ENCODE results near the gene THPO. TPM values are rescaled to one million over a fixed set of nuclear protein-coding genes. Genes with fewer than 3 reads are reported as not detected.
A peak's percentile ranks its signal among the peaks of the same experiment; 100 is the strongest.

The THPO gene
- total RNA-seq = not detected

DNA sequence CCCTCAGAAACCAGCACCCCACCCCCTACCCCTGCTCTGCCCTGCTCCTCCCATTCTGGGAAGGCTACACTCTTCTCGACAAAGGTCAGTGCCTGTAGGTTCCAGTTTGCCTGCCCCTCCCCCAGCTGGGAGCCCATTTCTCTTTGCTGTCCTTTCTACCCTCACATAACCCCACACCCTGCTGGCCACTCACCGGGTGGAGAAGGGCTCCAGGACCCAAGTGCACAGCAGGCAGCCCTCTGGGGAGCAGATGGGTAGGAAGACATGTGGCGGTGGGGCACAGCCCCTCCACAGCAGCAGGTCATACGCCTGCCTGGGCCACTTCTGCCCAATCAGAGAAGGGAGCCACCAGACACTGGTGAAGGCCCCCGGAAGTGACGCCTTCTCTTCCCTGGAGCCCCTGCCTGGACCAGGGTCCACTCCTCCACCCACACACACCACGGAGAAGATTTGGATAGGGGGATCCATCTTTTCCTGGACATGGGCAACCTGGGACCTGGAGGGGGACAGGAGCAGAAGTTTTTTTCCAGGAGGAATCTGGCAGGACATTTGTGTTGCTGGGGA is at the start of gene THPO:
Gene THPO (minus strand): TSS at position 326 of the 564 bp plus-strand sequence. CDS start 1,948 bp downstream, outside the sequence.
- H3K27ac Mint-ChIP-seq = no peak within 1 kb of the TSS
- no peak for ATAC-seq (replicated peaks)
- peak within 1 kb of the TSS; percentile 69 for H3K4me3 Mint-ChIP-seq
- H3K27me3 Mint-ChIP-seq = peaks cover 44% of the 10 kb centered on the region
- no peaks in the 10 kb centered on the region for H3K4me1 Mint-ChIP-seq
- H3K9me3 Mint-ChIP-seq = no peaks in the 10 kb centered on the region
- H3K36me3 Mint-ChIP-seq (ENCODE audit: low read depth) = no peaks in the 10 kb centered on the region

GRCh38 chr3:184426691-184427141 is 48.7 kb upstream of the THPO start:
- H3K9me3 Mint-ChIP-seq = no peaks in the 10 kb centered on the region
- H3K4me1 Mint-ChIP-seq = no peaks in the 10 kb centered on the region
- no peaks in the 10 kb centered on the region for H3K36me3 Mint-ChIP-seq (ENCODE audit: low read depth)
- ATAC-seq (replicated peaks) = no peak
- no peak overlapping the region for H3K4me3 Mint-ChIP-seq
- H3K27me3 Mint-ChIP-seq = peaks cover 10% of the 10 kb centered on the region
- no peak overlapping the region for H3K27ac Mint-ChIP-seq

- H3K36me3 Mint-ChIP-seq (ENCODE audit: low read depth) = no peaks in the 10 kb centered on the region
Observed at GRCh38 chr3:184423561-184423960, 45.6 kb upstream of the THPO start.

DNA sequence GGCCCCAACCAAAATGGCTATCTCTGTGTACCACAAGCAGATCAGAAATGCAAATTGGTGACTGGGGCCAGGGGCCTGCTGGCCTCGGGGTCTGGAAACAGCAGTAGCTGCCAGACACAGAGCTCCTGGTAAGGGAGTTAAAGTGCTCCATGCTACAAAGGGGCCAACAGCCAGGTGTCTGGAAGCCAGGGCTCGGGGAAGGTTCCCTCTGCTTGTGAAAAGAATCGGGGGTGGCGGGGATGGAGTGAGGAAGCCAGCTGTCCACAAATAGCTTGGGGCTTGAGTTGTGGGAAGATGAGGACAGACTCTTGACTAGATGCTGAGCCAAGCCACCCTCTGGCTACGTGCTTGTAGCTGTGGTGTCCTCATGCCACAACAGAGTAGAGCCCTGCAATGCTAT is 41.2 kb upstream of the THPO start:
- Mint-ChIP-seq H3K4me1 (no peaks in the 10 kb centered on the region), H3K27ac (no peak overlapping the region), H3K27me3 (peaks cover 10% of the 10 kb centered on the region), H3K9me3 (no peaks in the 10 kb centered on the region), H3K4me3 (no peak overlapping the region), H3K36me3 (ENCODE audit: low read depth) (no peaks in the 10 kb centered on the region)
- no peak for ATAC-seq (replicated peaks)

More at GRCh38 chr3:184423561-184423960, 45.6 kb upstream of the THPO start:
- H3K27ac Mint-ChIP-seq = no peak overlapping the region
- no peak for ATAC-seq (replicated peaks)
- no peaks in the 10 kb centered on the region for H3K9me3 Mint-ChIP-seq
- no peak overlapping the region for H3K4me3 Mint-ChIP-seq
- H3K27me3 Mint-ChIP-seq = peaks cover 10% of the 10 kb centered on the region
- H3K4me1 Mint-ChIP-seq = no peaks in the 10 kb centered on the region

DNA sequence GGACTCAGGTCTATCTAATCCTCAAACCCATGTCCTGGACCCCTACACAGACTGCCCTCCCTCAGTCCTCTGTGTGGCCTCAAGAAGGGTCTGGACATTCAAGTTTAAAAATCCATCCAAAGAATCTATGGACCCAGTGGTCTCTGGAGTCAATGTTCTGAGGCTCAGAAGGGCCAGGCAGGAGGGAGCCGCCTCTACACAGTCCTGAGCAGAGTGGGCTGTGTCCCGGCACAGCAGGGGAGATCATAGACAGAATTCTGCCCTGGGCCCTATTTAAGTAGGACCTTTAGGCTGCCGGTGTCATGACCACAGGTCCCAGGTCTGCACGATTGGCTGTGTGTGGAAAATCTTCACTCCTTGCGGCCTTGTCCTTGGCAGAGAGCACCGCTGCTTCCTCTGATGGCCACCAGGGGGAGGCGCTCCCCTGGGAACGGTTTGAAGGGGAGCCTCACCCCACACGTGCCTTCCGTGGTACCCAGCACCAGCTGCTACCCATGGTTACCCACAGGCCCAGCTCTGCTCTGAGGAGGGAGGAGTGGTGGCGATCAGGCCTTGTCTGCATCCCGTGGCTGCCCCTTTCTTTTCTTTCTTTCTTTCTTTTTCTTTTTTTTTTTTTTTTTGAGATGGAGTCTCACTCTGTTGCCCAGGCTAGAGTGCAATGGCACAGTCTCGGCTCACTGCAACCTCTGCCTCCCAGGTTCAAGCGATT is 39.8 kb upstream of the THPO start:
- H3K36me3 Mint-ChIP-seq (ENCODE audit: low read depth) = no peaks in the 10 kb centered on the region
- H3K9me3 Mint-ChIP-seq = no peaks in the 10 kb centered on the region
- no peak overlapping the region for H3K27ac Mint-ChIP-seq
- peaks cover 1% of the 10 kb centered on the region for H3K27me3 Mint-ChIP-seq
- H3K4me3 Mint-ChIP-seq = no peak overlapping the region
- H3K4me1 Mint-ChIP-seq = no peaks in the 10 kb centered on the region
- peak; percentile 96 for ATAC-seq (replicated peaks)

DNA sequence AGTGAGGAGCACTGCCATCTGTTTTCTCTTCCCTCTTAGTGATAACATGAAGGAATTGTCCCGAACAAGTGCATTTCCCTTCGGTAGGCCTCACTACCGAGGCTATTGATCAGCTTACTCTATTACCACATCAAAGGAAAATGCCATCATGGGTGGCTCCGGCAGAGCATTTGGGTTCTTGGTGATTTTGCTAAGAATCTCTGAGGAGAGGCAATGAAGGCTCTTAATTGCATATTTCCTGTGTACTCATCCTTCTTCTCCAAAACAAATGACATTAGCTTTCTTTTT is 37.1 kb upstream of the THPO start:
- Mint-ChIP-seq H3K4me3 (no peak overlapping the region), H3K36me3 (ENCODE audit: low read depth) (no peaks in the 10 kb centered on the region), H3K27ac (no peak overlapping the region), H3K4me1 (no peaks in the 10 kb centered on the region), H3K9me3 (no peaks in the 10 kb centered on the region), H3K27me3 (no peaks in the 10 kb centered on the region)
- no peak for ATAC-seq (replicated peaks)

- H3K4me3 Mint-ChIP-seq = no peak overlapping the region
- H3K4me1 Mint-ChIP-seq = no peaks in the 10 kb centered on the region
- H3K27ac Mint-ChIP-seq = no peak overlapping the region
- H3K9me3 Mint-ChIP-seq = no peaks in the 10 kb centered on the region
- ATAC-seq (replicated peaks) = no peak
- no peaks in the 10 kb centered on the region for H3K27me3 Mint-ChIP-seq
- no peaks in the 10 kb centered on the region for H3K36me3 Mint-ChIP-seq (ENCODE audit: low read depth)
Observed at GRCh38 chr3:184414418-184415202, 36.6 kb upstream of the THPO start.

DNA sequence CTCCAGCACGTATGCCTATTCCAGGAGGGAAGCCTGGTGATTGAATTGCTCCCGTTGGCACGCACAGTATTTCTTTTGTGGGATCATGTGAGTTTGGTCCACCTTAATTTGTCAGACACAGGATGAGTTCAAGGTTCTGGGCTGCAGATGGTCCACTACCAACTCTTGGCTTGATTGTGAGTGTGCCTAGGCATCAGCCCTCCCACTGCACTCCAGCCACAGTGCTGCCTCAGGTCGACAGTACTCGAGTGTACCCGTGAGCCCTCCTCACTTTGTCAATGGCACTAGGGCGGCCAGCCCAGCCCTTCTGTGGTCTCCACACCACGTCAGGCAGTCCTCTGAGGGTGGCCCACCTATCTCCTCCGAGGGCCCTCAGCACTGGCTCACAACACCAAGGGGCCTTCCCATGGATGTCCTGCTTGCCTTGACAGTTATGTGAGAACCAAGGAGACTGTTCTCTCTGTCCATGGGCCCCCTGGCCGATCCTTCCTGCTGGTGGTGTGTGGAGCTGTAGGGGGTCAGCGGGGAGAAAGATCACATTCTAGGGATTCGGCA is 32.0 kb upstream of the THPO start:
- Mint-ChIP-seq H3K4me3 (no peak overlapping the region), H3K27me3 (no peaks in the 10 kb centered on the region), H3K9me3 (no peaks in the 10 kb centered on the region), H3K36me3 (ENCODE audit: low read depth) (no peaks in the 10 kb centered on the region), H3K27ac (no peak overlapping the region), H3K4me1 (no peaks in the 10 kb centered on the region)
- no peak for ATAC-seq (replicated peaks)

- Mint-ChIP-seq H3K27ac (no peak overlapping the region), H3K9me3 (no peaks in the 10 kb centered on the region), H3K36me3 (ENCODE audit: low read depth) (no peaks in the 10 kb centered on the region), H3K4me3 (no peak overlapping the region), H3K4me1 (no peaks in the 10 kb centered on the region), H3K27me3 (no peaks in the 10 kb centered on the region)
- ATAC-seq (replicated peaks) = no peak
Observed at GRCh38 chr3:184409331-184409926, 31.4 kb upstream of the THPO start.

- Mint-ChIP-seq H3K4me1 (no peaks in the 10 kb centered on the region), H3K27me3 (peaks cover 16% of the 10 kb centered on the region), H3K27ac (no peak overlapping the region), H3K4me3 (no peak overlapping the region), H3K36me3 (ENCODE audit: low read depth) (no peaks in the 10 kb centered on the region), H3K9me3 (no peaks in the 10 kb centered on the region)
- no peak for ATAC-seq (replicated peaks)
Observed at GRCh38 chr3:184405075-184406030, 27.3 kb upstream of the THPO start.

- Mint-ChIP-seq H3K36me3 (ENCODE audit: low read depth) (no peaks in the 10 kb centered on the region), H3K27ac (no peak overlapping the region), H3K9me3 (no peaks in the 10 kb centered on the region), H3K4me3 (no peak overlapping the region), H3K4me1 (no peaks in the 10 kb centered on the region), H3K27me3 (peaks cover 16% of the 10 kb centered on the region)
- ATAC-seq (replicated peaks) = no peak
Observed at GRCh38 chr3:184399410-184399809, 21.4 kb upstream of the THPO start.

GRCh38 chr3:184395320-184395660 is 17.3 kb upstream of the THPO start:
- Mint-ChIP-seq H3K36me3 (ENCODE audit: low read depth) (no peaks in the 10 kb centered on the region), H3K27me3 (peaks cover 10% of the 10 kb centered on the region), H3K9me3 (no peaks in the 10 kb centered on the region), H3K4me1 (no peaks in the 10 kb centered on the region), H3K4me3 (no peak overlapping the region), H3K27ac (no peak overlapping the region)
- no peak for ATAC-seq (replicated peaks)

DNA sequence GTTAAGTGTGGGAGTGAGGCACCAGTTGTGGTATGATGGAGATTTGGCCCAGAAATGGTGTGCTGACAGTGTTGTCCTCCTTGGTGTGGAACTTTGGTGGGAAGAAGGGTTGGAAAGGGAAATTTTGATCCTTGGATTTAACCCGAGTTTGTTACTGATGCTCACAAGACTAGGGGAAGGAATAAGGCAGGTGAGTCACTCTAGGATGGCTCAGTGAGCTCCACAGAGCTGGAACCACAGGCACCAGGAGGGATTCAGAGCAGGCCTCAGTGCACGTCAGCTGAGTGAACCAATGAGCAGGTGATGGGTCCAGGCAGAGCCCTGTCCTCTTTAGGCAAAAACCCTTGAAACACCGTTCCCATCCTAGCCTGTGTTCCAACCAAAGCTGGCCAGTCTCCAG is 13.3 kb upstream of the THPO start:
- H3K4me1 Mint-ChIP-seq = no peaks in the 10 kb centered on the region
- no peaks in the 10 kb centered on the region for H3K36me3 Mint-ChIP-seq (ENCODE audit: low read depth)
- no peak overlapping the region for H3K27ac Mint-ChIP-seq
- peaks cover 18% of the 10 kb centered on the region for H3K27me3 Mint-ChIP-seq
- no peak for ATAC-seq (replicated peaks)
- H3K9me3 Mint-ChIP-seq = no peaks in the 10 kb centered on the region
- H3K4me3 Mint-ChIP-seq = no peak overlapping the region
